Neuronal stem cell (in vitro differentiated cells): ENCODE results near the gene GID8.

Experiments
- DNase-seq: peaks from one replicate; pipeline ENCODE4 v3.0.0-alpha.2; 2013; ENCODE audit warnings: low spot score
- H2AFZ ChIP-seq: one replicate; pipeline ENCODE4 v1.6.1; 2013; ENCODE audit warnings: mild to moderate bottlenecking, low read length, inconsistent platforms
- H2AK5ac ChIP-seq: 2 replicates; pipeline ENCODE4 v1.6.1; 2013; ENCODE audit warnings: low read depth, mild to moderate bottlenecking, inconsistent platforms, low read length, moderate library complexity, mixed read lengths
- H2BK120ac ChIP-seq: 2 replicates; pipeline ENCODE4 v1.6.1; 2013; ENCODE audit warnings: low read depth, mild to moderate bottlenecking, inconsistent platforms, low read length, moderate library complexity, mixed read lengths
- H2BK12ac ChIP-seq: one replicate; pipeline ENCODE4 v1.6.1; 2013; ENCODE audit warnings: low read length, inconsistent platforms
- H2BK15ac ChIP-seq: 2 replicates; pipeline ENCODE4 v1.6.1; 2013; ENCODE audit warnings: mild to moderate bottlenecking, low read length, inconsistent platforms, mixed read lengths
- H2BK5ac ChIP-seq: one replicate; pipeline ENCODE4 v1.6.1; 2013; ENCODE audit warnings: inconsistent platforms, mild to moderate bottlenecking, low read length, moderate library complexity
- H3K14ac ChIP-seq: one replicate; pipeline ENCODE4 v1.6.1; 2013; ENCODE audit warnings: low read length, inconsistent platforms
- H3K18ac ChIP-seq: 2 replicates; pipeline ENCODE4 v1.6.1; 2013; ENCODE audit warnings: low read length, inconsistent platforms
- H3K23ac ChIP-seq: 2 replicates; pipeline ENCODE4 v1.6.1; 2013; ENCODE audit warnings: low read depth, mild to moderate bottlenecking, mixed read lengths, low read length, inconsistent platforms; ENCODE audit not compliant: poor library complexity
- H3K27ac ChIP-seq: replicated peaks from 3 replicates; pipeline ENCODE4 v1.5.1; 2013; ENCODE audit warnings: low read length, inconsistent platforms
- H3K27me3 ChIP-seq, 3 experiments: 2 replicates each; pipeline ENCODE4 v1.6.1; 2013; ENCODE audit warnings: low read length in 3 of 3, mild to moderate bottlenecking in 2 of 3, inconsistent platforms in 1 of 3, low read depth in 1 of 3, mixed read lengths in 1 of 3, moderate library complexity in 1 of 3; ENCODE audit not compliant: control insufficient read depth in 3 of 3, insufficient read depth in 3 of 3
- H3K36me3 ChIP-seq, 2 donors: replicated peaks in 1 of 2; 2 replicates each; pipeline ENCODE4 v1.6.1; 2013; ENCODE audit warnings: low read length in 2 of 2; ENCODE audit not compliant: control insufficient read depth in 2 of 2, insufficient read depth in 2 of 2
- H3K4ac ChIP-seq: 2 replicates; pipeline ENCODE4 v1.6.1; 2013; ENCODE audit warnings: inconsistent platforms, mild to moderate bottlenecking, low read length, moderate library complexity
- H3K4me1 ChIP-seq, 2 donors: 1 replicate in 1 of 2; 2 replicates in 1 of 2; pipeline ENCODE4 v1.6.1; 2013; ENCODE audit warnings: low read length in 2 of 2, low read depth in 1 of 2; ENCODE audit not compliant: control insufficient read depth in 2 of 2, insufficient read depth in 1 of 2
- H3K4me2 ChIP-seq: one replicate; pipeline ENCODE4 v1.6.1; 2013; ENCODE audit warnings: mild to moderate bottlenecking, low read length, inconsistent platforms; ENCODE audit not compliant: insufficient read depth, poor library complexity, severe bottlenecking
- H3K4me3 ChIP-seq, 2 donors: 2 replicates each; pipeline ENCODE4 v1.5.1; 2013; ENCODE audit warnings: low read length in 2 of 2, mild to moderate bottlenecking in 2 of 2, inconsistent platforms in 1 of 2, moderate library complexity in 1 of 2
- H3K79me1 ChIP-seq: one replicate; pipeline ENCODE4 v1.6.1; 2013; ENCODE audit warnings: low read depth, mild to moderate bottlenecking, inconsistent platforms, low read length, moderate library complexity
- H3K9ac ChIP-seq: one replicate; pipeline ENCODE4 v1.6.1; 2013; ENCODE audit warnings: mild to moderate bottlenecking, low read depth, low read length, inconsistent platforms; ENCODE audit not compliant: poor library complexity
- H3K9me3 ChIP-seq, 2 donors: replicated peaks in 1 of 2; 2 replicates each; pipeline versions ENCODE3 to v1.6.1; 2013; ENCODE audit warnings: low read length in 2 of 2, mild to moderate bottlenecking in 2 of 2, inconsistent platforms in 1 of 2, low read depth in 1 of 2, mixed read lengths in 1 of 2, moderate library complexity in 1 of 2; ENCODE audit not compliant: control insufficient read depth in 2 of 2, insufficient read depth in 1 of 2
- H4K8ac ChIP-seq: one replicate; pipeline ENCODE4 v1.6.1; 2013; ENCODE audit warnings: low read depth, mild to moderate bottlenecking, inconsistent platforms, low read length, moderate library complexity
- H4K91ac ChIP-seq: one replicate; pipeline ENCODE4 v1.6.1; 2013; ENCODE audit warnings: low read length, low read depth, mild to moderate bottlenecking, inconsistent platforms; ENCODE audit not compliant: poor library complexity
- WGBS, 2 donors: extraction: QIAGEN DNeasy Blood & Tissue Kit; methylation state at CpG; one replicate each; pipeline ENCODE4 v1.1.7; 2013; ENCODE audit warnings: missing lambda C conversion rate in 2 of 2, mixed read lengths in 1 of 2; ENCODE audit not compliant: insufficient read length in 2 of 2, insufficient replicate concordance in 1 of 2; ENCODE audit errors: extremely low coverage in 2 of 2; 5-methylcytosine and 5-hydroxymethylcytosine counted together

Gene GID8

DNA sequence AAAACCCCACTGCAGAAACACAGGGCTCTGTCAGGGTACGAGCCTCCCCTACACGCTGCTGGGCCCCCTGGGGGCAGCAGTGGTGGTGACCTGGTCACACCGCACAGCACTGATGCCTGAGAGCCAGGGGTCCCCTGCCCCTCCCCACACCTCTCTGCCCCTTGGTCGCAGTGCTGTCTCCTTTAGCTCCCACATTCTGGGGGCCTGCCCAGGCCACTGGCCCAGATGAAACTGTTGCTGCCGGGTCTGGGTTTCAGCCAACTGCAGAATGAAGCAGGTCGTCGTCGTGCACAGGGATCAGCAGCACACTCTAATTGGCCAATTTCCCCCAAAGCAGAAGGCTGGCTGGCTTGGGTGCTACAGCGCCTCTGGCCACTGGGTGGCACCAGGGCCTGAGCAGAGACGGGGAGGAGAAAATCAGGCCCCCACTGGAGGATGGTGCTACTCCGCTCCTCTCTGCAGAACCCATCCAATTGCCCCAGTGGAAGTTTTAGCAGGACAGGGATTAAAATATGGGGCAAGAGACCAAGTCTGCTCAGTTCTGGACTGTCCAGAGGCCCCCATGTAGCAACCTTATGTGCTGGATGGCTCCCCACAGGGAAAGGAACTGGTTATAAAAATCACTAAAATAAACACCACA is 37.8 kb upstream of the GID8 start:
- Histone ChIP-seq H2AFZ (no peak overlapping the region), H2BK5ac (no peak overlapping the region), H4K8ac (no peak overlapping the region), H2AK5ac (no peak overlapping the region), H3K4me1 (peaks cover 9 to 14% of the 10 kb centered on the region in 2 donors), H3K9me3 (no peaks in the 10 kb centered on the region), H3K18ac (peak overlapping the region; percentile 15), H2BK120ac (no peak overlapping the region), H3K27ac (peak overlapping the region; percentile 58), H3K36me3 (peaks cover 22 to 80% of the 10 kb centered on the region in 2 donors), H3K4me2 (peak overlapping the region; percentile 28), H4K91ac (no peak overlapping the region), H3K9ac (no peak overlapping the region), H2BK15ac (no peak overlapping the region), H3K4me3 (peak overlapping the region in 1 of 2 donors; percentile 29), H3K27me3 (no peaks in the 10 kb centered on the region), H3K79me1 (no peaks in the 10 kb centered on the region), H3K14ac (no peak overlapping the region), H2BK12ac (no peak overlapping the region), H3K23ac (no peak overlapping the region), H3K4ac (no peak overlapping the region)
- DNase-seq, result peak; percentile 71
- WGBS, 2 donors, result no CpG with 5 or more reads among the region's 11 CpGs

- Histone ChIP-seq H2BK120ac (no peak overlapping the region), H2BK15ac (no peak overlapping the region), H3K27ac (peak overlapping the region; percentile 58), H3K36me3 (peaks cover 27 to 80% of the 10 kb centered on the region in 2 donors), H3K4me1 (peaks cover 9 to 14% of the 10 kb centered on the region in 2 donors), H2BK12ac (no peak overlapping the region), H4K8ac (no peak overlapping the region), H3K23ac (no peak overlapping the region), H3K14ac (no peak overlapping the region), H2AFZ (no peak overlapping the region), H3K9me3 (no peaks in the 10 kb centered on the region), H3K4me3 (no peak overlapping the region), H3K9ac (no peak overlapping the region), H3K79me1 (no peaks in the 10 kb centered on the region), H3K27me3 (no peaks in the 10 kb centered on the region), H4K91ac (no peak overlapping the region), H3K4me2 (peak overlapping the region; percentile 28), H2BK5ac (no peak overlapping the region), H2AK5ac (no peak overlapping the region), H3K4ac (no peak overlapping the region), H3K18ac (peak overlapping the region; percentile 12)
- DNase-seq, result no peak
- no CpG with 5 or more reads among the region's 20 CpGs for WGBS, 2 donors
Observed at GRCh38 chr20:62900692-62901584, 37.0 kb upstream of the GID8 start.

GRCh38 chr20:62901891-62902290 is 36.1 kb upstream of the GID8 start:
- H3K18ac ChIP-seq, result no peak overlapping the region
- DNase-seq, result no peak
- no peak overlapping the region for H2BK120ac ChIP-seq
- no peak overlapping the region for H4K8ac ChIP-seq
- no peak overlapping the region for H3K27ac ChIP-seq
- no peak overlapping the region for H2AK5ac ChIP-seq
- H3K4me1 ChIP-seq, result peaks cover 9 to 14% of the 10 kb centered on the region in 2 donors
- H3K4ac ChIP-seq, result no peak overlapping the region
- H2AFZ ChIP-seq, result no peak overlapping the region
- H3K9ac ChIP-seq, result no peak overlapping the region
- H3K4me2 ChIP-seq, result no peak overlapping the region
- no peak overlapping the region for H3K14ac ChIP-seq
- no peak overlapping the region for H2BK15ac ChIP-seq
- no peak overlapping the region for H4K91ac ChIP-seq
- peaks cover 35 to 80% of the 10 kb centered on the region in 2 donors for H3K36me3 ChIP-seq
- H2BK12ac ChIP-seq, result no peak overlapping the region
- no peak overlapping the region for H3K4me3 ChIP-seq
- H3K27me3 ChIP-seq, result no peaks in the 10 kb centered on the region
- H3K9me3 ChIP-seq, result no peaks in the 10 kb centered on the region
- no CpG with 5 or more reads among the region's 11 CpGs for WGBS, 2 donors
- no peaks in the 10 kb centered on the region for H3K79me1 ChIP-seq
- peak overlapping the region; percentile 34 for H3K23ac ChIP-seq
- H2BK5ac ChIP-seq, result no peak overlapping the region
